HUES48 (cell line): ENCODE data around the gene DCLK3.

Experiments used
- H3K27ac ChIP-seq: one replicate; pipeline ENCODE4 v1.7.0; 2013; ENCODE audit warnings: low read depth, low read length, inconsistent platforms
- H3K27me3 ChIP-seq: 2 replicates; pipeline ENCODE4 v1.6.1; 2013; ENCODE audit warnings: mild to moderate bottlenecking, low read length; ENCODE audit not compliant: control insufficient read depth, insufficient read depth
- H3K36me3 ChIP-seq: 2 replicates; pipeline ENCODE4 v1.6.1; 2013; ENCODE audit warnings: low read length; ENCODE audit not compliant: control insufficient read depth, insufficient read depth
- H3K4me1 ChIP-seq: 2 replicates; pipeline ENCODE4 v1.6.1; 2013; ENCODE audit warnings: mild to moderate bottlenecking, low read length; ENCODE audit not compliant: control insufficient read depth, insufficient read depth
- H3K4me3 ChIP-seq: 2 replicates; pipeline ENCODE4 v1.5.1; 2013; ENCODE audit warnings: mild to moderate bottlenecking, low read depth, low read length
- H3K9ac ChIP-seq: 2 replicates; pipeline ENCODE4 v1.6.1; 2013; ENCODE audit warnings: mild to moderate bottlenecking, low read depth, low read length, moderate library complexity
- H3K9me3 ChIP-seq: 2 replicates; pipeline ENCODE4 v1.6.1; 2013; ENCODE audit warnings: low read length; ENCODE audit not compliant: control insufficient read depth, insufficient read depth

DCLK3 gene

GRCh38 chr3:36734742-36735141 lies 29.6 kb downstream of the DCLK3 start:
- no peak overlapping the region for H3K9ac ChIP-seq
- no peaks in the 10 kb centered on the region for H3K27me3 ChIP-seq
- H3K9me3 ChIP-seq = no peaks in the 10 kb centered on the region
- H3K36me3 ChIP-seq = no peaks in the 10 kb centered on the region
- H3K4me3 ChIP-seq = no peak overlapping the region
- no peak overlapping the region for H3K27ac ChIP-seq
- H3K4me1 ChIP-seq = no peaks in the 10 kb centered on the region

- no peaks in the 10 kb centered on the region for H3K36me3 ChIP-seq
- no peak overlapping the region for H3K4me3 ChIP-seq
- H3K9me3 ChIP-seq = no peaks in the 10 kb centered on the region
- H3K27ac ChIP-seq = no peak overlapping the region
- no peaks in the 10 kb centered on the region for H3K27me3 ChIP-seq
- H3K4me1 ChIP-seq = no peaks in the 10 kb centered on the region
- no peak overlapping the region for H3K9ac ChIP-seq
Measured at GRCh38 chr3:36733723-36734122, 30.6 kb downstream of the DCLK3 start.

- H3K9me3 ChIP-seq = no peaks in the 10 kb centered on the region
- H3K36me3 ChIP-seq = no peaks in the 10 kb centered on the region
- H3K27me3 ChIP-seq = no peaks in the 10 kb centered on the region
- H3K4me3 ChIP-seq = no peak overlapping the region
- no peak overlapping the region for H3K27ac ChIP-seq
- no peaks in the 10 kb centered on the region for H3K4me1 ChIP-seq
- H3K9ac ChIP-seq = no peak overlapping the region
Measured at GRCh38 chr3:36733162-36733696, 31.1 kb downstream of the DCLK3 start.

GRCh38 chr3:36730966-36731365 lies 33.4 kb downstream of the DCLK3 start:
- H3K4me3 ChIP-seq = no peak overlapping the region
- H3K27ac ChIP-seq = no peak overlapping the region
- H3K36me3 ChIP-seq = no peaks in the 10 kb centered on the region
- H3K4me1 ChIP-seq = no peaks in the 10 kb centered on the region
- no peaks in the 10 kb centered on the region for H3K27me3 ChIP-seq
- H3K9ac ChIP-seq = no peak overlapping the region
- no peaks in the 10 kb centered on the region for H3K9me3 ChIP-seq

GRCh38 chr3:36729204-36730056 lies 34.9 kb downstream of the DCLK3 start:
- no peaks in the 10 kb centered on the region for H3K4me1 ChIP-seq
- H3K9ac ChIP-seq = no peak overlapping the region
- no peaks in the 10 kb centered on the region for H3K36me3 ChIP-seq
- no peak overlapping the region for H3K27ac ChIP-seq
- no peaks in the 10 kb centered on the region for H3K9me3 ChIP-seq
- H3K27me3 ChIP-seq = no peaks in the 10 kb centered on the region
- H3K4me3 ChIP-seq = no peak overlapping the region

- H3K4me3 ChIP-seq = no peak overlapping the region
- no peaks in the 10 kb centered on the region for H3K27me3 ChIP-seq
- no peaks in the 10 kb centered on the region for H3K36me3 ChIP-seq
- no peak overlapping the region for H3K9ac ChIP-seq
- no peaks in the 10 kb centered on the region for H3K4me1 ChIP-seq
- H3K27ac ChIP-seq = no peak overlapping the region
- H3K9me3 ChIP-seq = no peaks in the 10 kb centered on the region
Measured at GRCh38 chr3:36714343-36715086, 49.8 kb downstream of the DCLK3 start.

- H3K27ac ChIP-seq = no peak overlapping the region
- H3K4me3 ChIP-seq = no peak overlapping the region
- no peaks in the 10 kb centered on the region for H3K36me3 ChIP-seq
- no peaks in the 10 kb centered on the region for H3K27me3 ChIP-seq
- H3K4me1 ChIP-seq = no peaks in the 10 kb centered on the region
- H3K9ac ChIP-seq = no peak overlapping the region
- no peaks in the 10 kb centered on the region for H3K9me3 ChIP-seq
Measured at GRCh38 chr3:36713904-36714303, 50.4 kb downstream of the DCLK3 start.

- Histone ChIP-seq H3K9ac (no peak overlapping the region), H3K4me3 (no peak overlapping the region), H3K9me3 (no peaks in the 10 kb centered on the region), H3K36me3 (no peaks in the 10 kb centered on the region), H3K27ac (no peak overlapping the region), H3K4me1 (no peaks in the 10 kb centered on the region), H3K27me3 (no peaks in the 10 kb centered on the region)
Measured at GRCh38 chr3:36710606-36711005, 53.7 kb downstream of the DCLK3 start.

GRCh38 chr3:36709826-36710365 lies 54.5 kb downstream of the DCLK3 start:
- H3K27ac ChIP-seq = no peak overlapping the region
- no peak overlapping the region for H3K9ac ChIP-seq
- no peak overlapping the region for H3K4me3 ChIP-seq
- H3K27me3 ChIP-seq = no peaks in the 10 kb centered on the region
- H3K36me3 ChIP-seq = no peaks in the 10 kb centered on the region
- no peaks in the 10 kb centered on the region for H3K4me1 ChIP-seq
- H3K9me3 ChIP-seq = no peaks in the 10 kb centered on the region

GRCh38 chr3:36709281-36709680 lies 55.1 kb downstream of the DCLK3 start:
- Histone ChIP-seq H3K9ac (no peak overlapping the region), H3K27ac (no peak overlapping the region), H3K9me3 (no peaks in the 10 kb centered on the region), H3K4me3 (no peak overlapping the region), H3K36me3 (no peaks in the 10 kb centered on the region), H3K27me3 (no peaks in the 10 kb centered on the region), H3K4me1 (no peaks in the 10 kb centered on the region)
